GM21381 (cell line): Measurements from ENCODE around the gene TMX1.

ENCODE experiments used
- ATAC-seq: cut with Tn5 transposase; IDR thresholded peaks from one replicate; pipeline ENCODE4 v1.9.1; 2021; ENCODE audit warnings: mild to moderate bottlenecking, moderate library complexity; ENCODE audit not compliant: unreplicated experiment

Gene TMX1

GRCh38 chr14:51293149-51293911 is 53.3 kb downstream of the TMX1 start:
- no peak for ATAC-seq

- ATAC-seq: no peak
These were observed 53.9 kb downstream of the TMX1 start for GRCh38 chr14:51293912-51294389.

DNA sequence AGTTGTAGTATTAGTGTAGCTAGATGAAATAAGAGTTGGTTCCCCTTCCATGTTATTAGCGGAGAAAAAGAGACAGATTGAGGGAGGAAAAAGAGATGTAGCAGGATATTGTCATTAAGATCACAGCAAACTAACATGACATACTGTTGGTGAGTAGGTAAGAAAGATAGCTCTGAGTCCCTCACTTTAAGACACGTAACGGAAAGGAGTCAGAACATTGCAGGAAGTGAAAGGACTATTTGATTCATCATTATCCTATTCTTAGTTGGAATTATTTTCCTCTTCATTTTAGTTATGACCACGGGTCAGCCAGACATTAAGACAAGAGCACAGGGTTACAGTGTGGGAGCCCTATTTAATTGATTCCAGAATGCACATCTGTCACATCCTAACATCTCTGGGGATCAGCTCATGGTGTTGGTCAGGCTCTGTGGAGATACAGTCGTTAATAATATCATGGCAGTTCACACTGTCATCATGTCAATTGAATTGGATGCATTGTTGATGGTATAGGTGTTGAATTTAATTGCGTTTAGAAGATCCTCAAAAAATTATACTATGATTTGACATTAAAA is 55.0 kb downstream of the TMX1 start:
- ATAC-seq: no peak

DNA sequence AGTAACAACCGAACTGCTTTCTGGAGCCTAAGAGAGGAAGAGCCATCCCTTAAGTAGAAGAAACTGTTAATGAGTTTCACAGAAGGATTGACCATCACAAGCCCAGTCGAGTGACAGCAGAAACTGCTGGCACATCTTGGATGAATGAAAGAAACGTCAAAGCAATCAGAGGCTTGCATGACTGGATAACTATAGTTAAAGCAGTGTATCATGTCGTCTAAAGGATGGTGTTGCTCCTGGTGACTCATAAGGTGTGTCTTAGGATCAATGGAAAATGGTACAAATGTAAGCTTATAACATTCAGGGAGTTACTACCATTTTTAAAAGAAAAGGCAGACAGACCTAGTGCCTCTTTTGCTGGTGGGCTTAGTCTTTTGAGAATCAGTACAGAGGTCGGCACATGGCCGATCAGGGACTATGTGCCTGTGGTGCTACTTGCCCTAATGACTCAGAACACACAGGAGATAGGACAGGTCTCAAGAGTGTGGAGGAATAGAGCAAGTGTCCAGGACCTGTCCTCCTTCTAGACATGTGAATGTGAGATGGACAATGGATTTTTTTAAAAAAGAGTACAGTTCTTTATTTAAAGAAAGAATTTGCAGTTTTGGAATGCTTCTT is 55.7 kb downstream of the TMX1 start:
- ATAC-seq: no peak

DNA sequence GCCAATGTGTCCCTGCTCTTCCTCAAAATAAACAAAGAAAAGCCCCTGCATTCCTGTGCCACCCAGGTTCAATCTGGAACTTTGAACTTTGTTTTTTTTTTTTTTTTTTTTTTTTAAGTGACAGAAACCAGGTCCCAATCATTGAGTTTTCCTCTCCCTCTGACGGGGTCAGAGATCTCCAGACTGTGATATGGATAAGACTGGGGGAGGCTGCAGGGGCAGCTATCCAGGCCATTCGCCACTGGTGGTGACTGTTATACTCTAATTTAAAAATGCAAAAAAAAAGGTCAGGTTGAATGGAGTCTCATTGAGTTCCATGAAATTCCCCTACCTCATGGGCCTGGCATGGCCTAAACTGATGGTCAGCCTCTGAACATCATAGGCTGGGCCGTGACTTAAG is 57.0 kb downstream of the TMX1 start:
- ATAC-seq: no peak

DNA sequence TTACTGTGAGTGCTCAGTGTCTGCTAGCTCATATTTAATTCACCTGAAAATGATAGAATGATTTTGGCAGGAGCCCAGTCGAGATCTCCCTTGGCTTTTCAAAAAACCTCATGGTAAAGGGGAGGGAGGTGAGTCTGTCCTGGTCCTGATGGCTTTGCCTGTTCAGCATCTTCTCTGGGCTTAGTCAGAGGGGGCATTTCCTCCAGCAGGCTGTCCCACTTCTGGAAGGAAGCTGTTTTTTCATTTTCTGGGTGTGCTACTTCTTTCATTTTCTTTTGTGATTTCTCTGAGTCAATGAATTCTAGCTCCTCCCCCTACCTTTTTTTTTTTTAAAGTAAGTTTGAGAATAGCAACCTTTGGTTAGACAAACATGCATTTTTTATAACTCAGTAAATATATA is 58.8 kb downstream of the TMX1 start:
- ATAC-seq: no peak

GRCh38 chr14:51302295-51303030 is 62.4 kb downstream of the TMX1 start:
- ATAC-seq: no peak

DNA sequence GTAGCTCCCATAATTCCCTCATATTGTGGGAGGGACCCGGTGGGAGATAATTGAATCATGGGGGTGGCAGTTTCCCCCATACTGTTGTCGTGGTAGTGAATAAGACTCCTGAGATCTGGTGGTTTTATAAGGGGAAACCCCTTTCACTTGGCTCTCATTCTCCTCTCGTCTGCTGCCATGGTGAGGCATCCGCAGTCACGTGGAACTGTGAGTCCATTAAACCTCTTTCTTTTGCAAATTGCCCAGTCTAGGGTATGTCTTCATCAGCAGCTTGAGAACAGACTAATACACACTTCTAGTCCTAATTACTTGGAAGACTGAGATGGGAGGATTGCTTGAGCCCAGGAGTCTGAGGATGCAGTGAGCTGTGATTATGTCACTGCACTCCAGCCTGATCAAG is 64.4 kb downstream of the TMX1 start:
- ATAC-seq: no peak

GRCh38 chr14:51304941-51305340 is 64.9 kb downstream of the TMX1 start:
- no peak for ATAC-seq

DNA sequence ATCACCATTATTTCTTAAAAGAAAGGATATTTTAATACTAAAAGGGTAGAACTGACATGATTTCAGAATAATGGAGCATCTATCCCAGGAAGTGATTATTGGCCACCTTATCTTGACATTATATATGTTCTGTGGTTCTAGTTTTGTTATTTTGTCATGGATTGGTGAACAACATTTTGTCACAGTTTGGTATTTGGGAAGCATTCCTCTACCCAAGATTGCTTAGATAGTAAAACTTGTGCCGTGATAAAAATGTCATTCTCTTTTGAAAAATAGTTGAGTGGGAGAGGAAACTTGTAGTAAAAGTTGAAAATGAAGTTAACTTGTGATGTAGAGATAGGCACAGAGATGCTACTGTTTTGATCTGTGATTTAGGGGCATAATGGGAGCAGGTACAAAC is 65.7 kb downstream of the TMX1 start:
- no peak for ATAC-seq
